IMR-90 (cell line): Measurements from ENCODE around the gene ROR2. TPM values are rescaled to one million over a fixed set of nuclear protein-coding genes. Genes with fewer than 3 reads are reported as not detected.
A peak's percentile ranks its signal among the peaks of the same experiment; 100 is the strongest.

Source experiments
- ATAC-seq: fragments of 200-7000 bp; cut with Tn5 transposase; 2 replicates; pipeline ENCODE4 v1.9.1; 2020; ENCODE audit warnings: low read depth, mild to moderate bottlenecking, moderate library complexity
- BruUV-seq: library from RNA; stranded (reverse); fragments of 400-500 nt; replicated peaks from 2 replicates; lab custom pipeline; 2021; lab: Mats Ljungman, UMichigan
- CTCF ChIA-PET: fragments of 300-600 bp; formaldehyde crosslinking; extraction: SDS; loops from one replicate; lab custom pipeline; 2021; ENCODE audit warnings: antibody characterized with exemption; lab: Yijun Ruan, JAX
- POLR2A ChIA-PET: fragments of 300-600 bp; sonication (Branson Sonifier 250); formaldehyde crosslinking; loops from one replicate; lab custom pipeline; 2022; ENCODE audit warnings: antibody characterized with exemption; ENCODE audit not compliant: unreplicated experiment; lab: Charles Lee
- DNase-seq: peaks from one replicate; pipeline ENCODE4 v3.0.0; 2013
- H2AFZ ChIP-seq: replicated peaks from 2 replicates; pipeline ENCODE3; 2013; ENCODE audit warnings: low read length, mild to moderate bottlenecking; ENCODE audit not compliant: poor library complexity
- H2AK5ac ChIP-seq: 2 replicates; pipeline ENCODE4 v1.6.1; 2013; ENCODE audit warnings: low read depth, low read length, inconsistent platforms
- H2AK9ac ChIP-seq: replicated peaks from 2 replicates; pipeline ENCODE3; 2013; ENCODE audit warnings: mild to moderate bottlenecking, low read depth, low read length, moderate library complexity; ENCODE audit not compliant: poor library complexity
- H2BK120ac ChIP-seq: 2 replicates; pipeline ENCODE4 v1.6.1; 2013; ENCODE audit warnings: low read depth, low read length, inconsistent platforms
- H2BK15ac ChIP-seq: 3 replicates; pipeline ENCODE4 v1.6.1; 2013; ENCODE audit warnings: low read depth, low read length, inconsistent platforms
- H2BK20ac ChIP-seq: 2 replicates; pipeline ENCODE4 v1.6.1; 2013; ENCODE audit warnings: low read depth, mild to moderate bottlenecking, inconsistent platforms, low read length, moderate library complexity
- H2BK5ac ChIP-seq: 2 replicates; pipeline ENCODE4 v1.6.1; 2013; ENCODE audit warnings: mild to moderate bottlenecking, low read depth, low read length, inconsistent platforms; ENCODE audit not compliant: poor library complexity, severe bottlenecking
- H3K14ac ChIP-seq: replicated peaks from 2 replicates; pipeline ENCODE4 v1.6.1; 2013; ENCODE audit warnings: low read depth, low read length, inconsistent platforms
- H3K18ac ChIP-seq: 2 replicates; pipeline ENCODE4 v1.6.1; 2013; ENCODE audit warnings: low read depth, low read length, control low read depth
- H3K23ac ChIP-seq: 2 replicates; pipeline ENCODE4 v1.6.1; 2013; ENCODE audit warnings: low read depth, low read length, inconsistent platforms
- H3K27ac ChIP-seq: 2 replicates; pipeline ENCODE4 v1.5.1; 2013; ENCODE audit warnings: mild to moderate bottlenecking, control low read depth, low read length; ENCODE audit not compliant: insufficient read depth
- H3K27me3 ChIP-seq: 2 replicates; pipeline ENCODE4 v1.6.1; 2013; ENCODE audit warnings: low read length; ENCODE audit not compliant: control insufficient read depth, insufficient read depth
- H3K36me3 ChIP-seq: 2 replicates; pipeline ENCODE4 v1.6.1; 2013; ENCODE audit warnings: low read length, mixed read lengths; ENCODE audit not compliant: control insufficient read depth, insufficient read depth
- H3K4ac ChIP-seq: 2 replicates; pipeline ENCODE4 v1.6.1; 2013; ENCODE audit warnings: low read depth, low read length, inconsistent platforms
- H3K4me1 ChIP-seq: 2 replicates; pipeline ENCODE4 v1.6.1; 2013; ENCODE audit warnings: low read length, mixed read lengths; ENCODE audit not compliant: control insufficient read depth, insufficient read depth
- H3K4me2 ChIP-seq: 2 replicates; pipeline ENCODE4 v1.6.1; 2013; ENCODE audit warnings: low read depth, mild to moderate bottlenecking, control low read depth, low read length, moderate library complexity
- H3K4me3 ChIP-seq: 2 replicates; pipeline ENCODE4 v1.5.1; 2013; ENCODE audit warnings: low read depth, mild to moderate bottlenecking, control low read depth, low read length, moderate library complexity; ENCODE audit not compliant: insufficient read depth
- H3K56ac ChIP-seq: 2 replicates; pipeline ENCODE4 v1.6.1; 2013; ENCODE audit warnings: low read length, inconsistent platforms; ENCODE audit not compliant: insufficient read depth; ENCODE audit errors: extremely low read depth
- H3K79me1 ChIP-seq, 2 experiments: 2 replicates each; pipeline ENCODE4 v1.6.1; 2013; ENCODE audit warnings: low read length in 2 of 2, inconsistent platforms in 1 of 2, low read depth in 1 of 2
- H3K9ac ChIP-seq: 2 replicates; pipeline ENCODE4 v1.6.1; 2013; ENCODE audit warnings: low read depth, low read length, control low read depth
- H3K9me1 ChIP-seq: 2 replicates; pipeline ENCODE4 v1.6.1; 2013; ENCODE audit warnings: low read length, inconsistent platforms; ENCODE audit not compliant: insufficient read depth
- H3K9me3 ChIP-seq: 2 replicates; pipeline ENCODE4 v1.6.1; 2013; ENCODE audit warnings: low read length; ENCODE audit not compliant: control insufficient read depth, insufficient read depth
- H4K20me1 ChIP-seq: 2 replicates; pipeline ENCODE4 v1.6.1; 2013; ENCODE audit warnings: low read length, inconsistent platforms; ENCODE audit not compliant: insufficient read depth
- H4K5ac ChIP-seq: 2 replicates; pipeline ENCODE4 v1.6.1; 2013; ENCODE audit warnings: mild to moderate bottlenecking, low read depth, low read length, control low read depth
- H4K8ac ChIP-seq, 2 experiments: 2 replicates each; pipeline ENCODE4 v1.6.1; 2013; ENCODE audit warnings: low read depth in 2 of 2, low read length in 2 of 2, control low read depth in 1 of 2, inconsistent platforms in 1 of 2
- H4K91ac ChIP-seq: 2 replicates; pipeline ENCODE4 v1.6.1; 2013; ENCODE audit warnings: low read depth, low read length, inconsistent platforms; ENCODE audit not compliant: insufficient read depth
- BHLHE40 ChIP-seq: fragments of 150-350 bp; IDR thresholded peaks from 2 replicates; pipeline ENCODE4 v1.6.1; 2016; ENCODE audit warnings: mild to moderate bottlenecking, low read depth, low read length
- CEBPB ChIP-seq: IDR thresholded peaks from 2 replicates; pipeline ENCODE4 v1.6.1; 2012; ENCODE audit warnings: low read depth, low read length, improper control_type of control experiment
- CHD1 ChIP-seq: IDR thresholded peaks from 2 replicates; pipeline ENCODE4 v1.6.1; 2012; ENCODE audit warnings: low read depth, low read length, improper control_type of control experiment
- FOS ChIP-seq: fragments of 150-350 bp; IDR thresholded peaks from 2 replicates; pipeline ENCODE4 v1.6.1; 2016; ENCODE audit warnings: low read depth, low read length
- MAZ ChIP-seq: IDR thresholded peaks from 2 replicates; pipeline ENCODE4 v1.6.1; 2012; ENCODE audit warnings: low read depth, mild to moderate bottlenecking, low read length, improper control_type of control experiment, moderate library complexity, borderline replicate concordance
- MXI1 ChIP-seq: IDR thresholded peaks from 2 replicates; pipeline ENCODE4 v1.6.1; 2012; ENCODE audit warnings: low read depth, mild to moderate bottlenecking, low read length, moderate library complexity, borderline replicate concordance
- SMC3 ChIP-seq: fragments of 150-350 bp; IDR thresholded peaks from 2 replicates; pipeline ENCODE4 v1.6.1; 2016; ENCODE audit warnings: low read depth, mild to moderate bottlenecking, antibody characterized with exemption, low read length, moderate library complexity
- USF2 ChIP-seq: fragments of 150-350 bp; IDR thresholded peaks from 2 replicates; pipeline ENCODE4 v1.6.1; 2017; ENCODE audit warnings: mild to moderate bottlenecking, antibody characterized with exemption, low read length, low read depth
- WGBS, 2 experiments: methylation state at CpG; one replicate each; pipeline versions ENCODE4 v1.1.5 to v1.1.7; 2013; ENCODE audit warnings: missing lambda C conversion rate in 2 of 2; ENCODE audit not compliant: insufficient read length in 1 of 2; ENCODE audit errors: extremely low coverage in 2 of 2; 5-methylcytosine and 5-hydroxymethylcytosine counted together
- dilution Hi-C: fragments of 300-500 bp; cut with HindIII; formaldehyde crosslinking; loops from one replicate; pipeline ENCODE4 v1.14.3; 2018; ENCODE audit warnings: low sequenced_read_pairs; ENCODE audit not compliant: unreplicated experiment
- in situ Hi-C: fragments of 300-500 bp; cut with MboI; formaldehyde crosslinking; loops from 3 replicates; pipeline ENCODE4 v1.14.3; 2019; ENCODE audit warnings: low sequenced_read_pairs, inconsistent platforms, mixed read lengths
- intact Hi-C: fragments of 100-400 bp; cut with micrococcal nuclease; formaldehyde crosslinking; loops from 2 replicates; pipeline ENCODE4 v1.10.0; 2022
- polyA plus RNA-seq, 3 experiments: library from polyadenylated mRNA; depleted of rRNA; stranded (reverse); fragments of >200 nt; gene quantifications; 2 replicates each; pipeline ENCODE4 v1.2.3, GENCODE V29; 2012; ENCODE audit warnings: low replicate concordance in 1 of 3
- total RNA-seq: library from RNA; depleted of rRNA; stranded (reverse); fragments of >200 nt; gene quantifications from 2 replicates; pipeline ENCODE4 v1.2.3, GENCODE V29; 2012

ROR2 gene
- total and polyA plus RNA-seq, 2 of the 4 experiments (the other 2 are of a cell fraction): 2.3 to 4.8 TPM

GRCh38 chr9:91814201-91814600 lies 135.8 kb downstream of the ROR2 start:
- dilution Hi-C loops (no loop called here), intact Hi-C loops (no loop called here), in situ Hi-C loops (no loop called here)
- Histone ChIP-seq H4K8ac (peak overlapping the region in 1 of 2 experiments; percentile 22; a peak in 1 of 4 replicates), H3K9me1 (peaks cover 13% of the 10 kb centered on the region), H3K27me3 (peaks cover 2% of the 10 kb centered on the region; the same call in 1 of the 2 replicates), H3K36me3 (no peaks in the 10 kb centered on the region), H3K23ac (no peak overlapping the region), H2BK5ac (no peak overlapping the region), H3K56ac (no peak overlapping the region), H3K79me1 (peaks cover 0 to 3% of the 10 kb centered on the region in 2 experiments; a peak in 1 of 4 replicates), H2AK9ac (no peak overlapping the region), H2AK5ac (peak overlapping the region; percentile 70; the same call in 1 of the 2 replicates), H3K9ac (no peak overlapping the region), H2BK20ac (peak overlapping the region; percentile 51; the same call in 1 of the 2 replicates), H3K4me3 (no peak overlapping the region), H4K91ac (peak overlapping the region; percentile 13; the same call in 1 of the 2 replicates), H2BK15ac (0 out of 3 replicates have a peak overlapping the region, but pooled peaks have one; percentile 9), H3K9me3 (no peaks in the 10 kb centered on the region), H4K5ac (peak overlapping the region; percentile 42; the same call in 1 of the 2 replicates), H3K18ac (peak overlapping the region; percentile 61; the same call in 1 of the 2 replicates), H3K4me1 (peaks cover 45% of the 10 kb centered on the region), H3K4me2 (peak overlapping the region; percentile 31; the same call in 1 of the 2 replicates), H2BK120ac (no peak overlapping the region), H3K4ac (peak overlapping the region; percentile 66), H3K14ac (0 out of 2 replicates have a peak overlapping the region, but pooled peaks have one; percentile 7), H4K20me1 (peaks cover 18% of the 10 kb centered on the region), H3K27ac (no peak overlapping the region), H2AFZ (no peak overlapping the region)
- no peak for DNase-seq
- no TSS peak for BruUV-seq
- ATAC-seq: no peak
- TF ChIP-seq CHD1 (no peak), MXI1 (no peak), USF2 (no peak), BHLHE40 (no peak), FOS (no peak), MAZ (no peak), CEBPB (no peak), SMC3 (no peak)
- POLR2A ChIA-PET: no interaction called here
- CTCF ChIA-PET: no interaction called here
- 37% methylated on average over 2 of the region's 9 CpGs; no CpG with 5 or more reads in 1 of the 2 experiments for WGBS, 2 experiments
